GM12878 (cell line): ENCODE data around the gene SLC7A10. TPM values are rescaled to one million over a fixed set of nuclear protein-coding genes. Genes with fewer than 3 reads are reported as not detected.

ENCODE experiments used
- ATAC-seq: fragments of 200-7000 bp; cut with Tn5 transposase; 3 replicates; pipeline ENCODE4 v1.9.1; 2020; ENCODE audit warnings: mild to moderate bottlenecking, moderate library complexity
- BruUV-seq: library from RNA; stranded (reverse); fragments of 400-500 nt; replicated peaks from 2 replicates; lab custom pipeline; 2021; lab: Mats Ljungman, UMichigan
- CTCF ChIA-PET: fragments of 300-600 bp; sonication (Branson Sonifier 250); formaldehyde crosslinking; extraction: SDS; loops from one replicate; lab custom pipeline; 2021; ENCODE audit warnings: inconsistent platforms; lab: Yijun Ruan, JAX
- POLR2A ChIA-PET: fragments of 350-600 bp; formaldehyde crosslinking; extraction: SDS; loops from one replicate; lab custom pipeline; 2021; ENCODE audit warnings: inconsistent platforms; lab: Charles Lee
- RAD21 ChIA-PET: fragments of 300-600 bp; sonication (Branson Sonifier 250); formaldehyde crosslinking; loops from one replicate; lab custom pipeline; 2023; ENCODE audit warnings: antibody characterized with exemption; ENCODE audit not compliant: unreplicated experiment; lab: Charles Lee
- SMC1A ChIA-PET: fragments of 300-600 bp; sonication (Branson Sonifier 250); formaldehyde crosslinking; loops from one replicate; lab custom pipeline; 2023; ENCODE audit not compliant: unreplicated experiment, uncharacterized antibody; lab: Charles Lee
- DNase-seq: peaks from one replicate; pipeline ENCODE4 v3.0.0-alpha.2; 2011; ENCODE audit warnings: low read depth, low spot score
- FAIRE-seq: peaks from 3 replicates; lab custom pipeline; 2011; peaks lifted over from hg19 to GRCh38; lab: Jason Lieb, UNC
- H2AFZ ChIP-seq: 2 replicates; pipeline ENCODE4 v1.6.0; 2011; ENCODE audit warnings: low read depth, low read length, control low read depth; ENCODE audit not compliant: control insufficient read depth
- H3K27ac ChIP-seq: 2 replicates; pipeline ENCODE4 v1.5.1; 2011; ENCODE audit warnings: control low read depth; ENCODE audit not compliant: control insufficient read depth, insufficient read depth
- H3K27me3 ChIP-seq, 2 experiments: replicated peaks in 1 of 2; 2 replicates each; pipeline versions ENCODE4 v1.6.0 to v1.6.1; 2011; ENCODE audit warnings: low read length in 1 of 2; ENCODE audit not compliant: control insufficient read depth in 2 of 2, insufficient read depth in 2 of 2
- H3K36me3 ChIP-seq, 2 experiments: 2 replicates each; pipeline ENCODE4 v1.5.1; 2011; ENCODE audit warnings: low read length in 1 of 2; ENCODE audit not compliant: control insufficient read depth in 2 of 2, insufficient read depth in 2 of 2
- H3K4me1 ChIP-seq: 2 replicates; pipeline ENCODE4 v1.6.1; 2011; ENCODE audit warnings: mild to moderate bottlenecking, low read length, moderate library complexity, mixed read lengths; ENCODE audit not compliant: control insufficient read depth, insufficient read depth
- H3K4me2 ChIP-seq: 2 replicates; pipeline ENCODE4 v1.6.0; 2011; ENCODE audit warnings: control low read depth; ENCODE audit not compliant: control insufficient read depth, insufficient read depth
- H3K4me3 ChIP-seq: fragments of 200-600 bp; sonication (generic); 2 replicates; pipeline ENCODE4 v1.5.1; 2016
- H3K79me2 ChIP-seq: 2 replicates; pipeline ENCODE4 v1.6.0; 2011; ENCODE audit warnings: low read length; ENCODE audit not compliant: control insufficient read depth, insufficient read depth
- H3K9ac ChIP-seq: 2 replicates; pipeline ENCODE4 v1.8.0; 2011; ENCODE audit warnings: low read length, control low read depth, mixed read lengths; ENCODE audit not compliant: control insufficient read depth, insufficient read depth
- H3K9me3 ChIP-seq: replicated peaks from 3 replicates; pipeline ENCODE4 v1.5.1; 2011; ENCODE audit warnings: mild to moderate bottlenecking, low read length; ENCODE audit not compliant: control insufficient read depth, insufficient read depth
- H4K20me1 ChIP-seq: 2 replicates; pipeline ENCODE4 v1.6.0; 2011; ENCODE audit not compliant: control insufficient read depth, insufficient read depth
- BCL11A ChIP-seq: IDR thresholded peaks from 2 replicates; pipeline ENCODE4 v1.6.1; 2011; ENCODE audit warnings: low read depth, low read length
- CHD4 ChIP-seq: fragments of 200-600 bp; sonication (generic); IDR thresholded peaks from 2 replicates; pipeline ENCODE4 v1.6.1; 2016; ENCODE audit warnings: mild to moderate bottlenecking
- IKZF2 ChIP-seq, 2 experiments: fragments of 450-650 bp; IDR thresholded peaks; 2 replicates each; pipeline ENCODE4 v1.6.1; 2017; ENCODE audit warnings: mild to moderate bottlenecking in 2 of 2, moderate library complexity in 2 of 2
- IRF5 ChIP-seq: fragments of 450-650 bp; IDR thresholded peaks from 2 replicates; pipeline ENCODE4 v1.6.1; 2017; ENCODE audit warnings: borderline replicate concordance
- NFYA ChIP-seq: IDR thresholded peaks from 2 replicates; pipeline ENCODE4 v1.6.1; 2011; ENCODE audit warnings: low read depth, mild to moderate bottlenecking, low read length, improper control_type of control experiment, borderline replicate concordance
- RELA ChIP-seq: fragments of 450-650 bp; IDR thresholded peaks from 2 replicates; pipeline ENCODE4 v1.8.0; 2014; ENCODE audit warnings: borderline replicate concordance; ENCODE audit not compliant: partially characterized antibody
- SPI1 ChIP-seq: IDR thresholded peaks from 2 replicates; pipeline ENCODE4 v1.6.1; 2011; ENCODE audit warnings: low read depth, mild to moderate bottlenecking, low read length, moderate library complexity, borderline replicate concordance; ENCODE audit not compliant: insufficient read depth
- ZNF207 ChIP-seq: fragments of 450-650 bp; IDR thresholded peaks from 2 replicates; pipeline ENCODE4 v1.6.1; 2014; ENCODE audit warnings: antibody characterized with exemption, mild to moderate bottlenecking, borderline replicate concordance
- ZZZ3 ChIP-seq: IDR thresholded peaks from 2 replicates; pipeline ENCODE4 v1.6.1; 2011; ENCODE audit warnings: low read depth; ENCODE audit not compliant: control insufficient read depth, insufficient read length
- WGBS: methylation state at CpG from one replicate; pipeline ENCODE4 v1.1.6; 2016; ENCODE audit warnings: low lambda C conversion rate; ENCODE audit not compliant: insufficient replicate concordance, insufficient coverage; ENCODE audit errors: missing lambda C conversion rate; 5-methylcytosine and 5-hydroxymethylcytosine counted together
- in situ Hi-C: fragments of 300-500 bp; cut with MboI; formaldehyde crosslinking; loops from 9 replicates; pipeline ENCODE4 v1.14.3; 2018; ENCODE audit warnings: mixed read lengths
- intact Hi-C: fragments of 100-400 bp; cut with micrococcal nuclease; formaldehyde crosslinking; loops from one replicate; pipeline ENCODE4 v1.14.2; 2022; ENCODE audit not compliant: unreplicated experiment
- polyA plus RNA-seq, 11 experiments: library from polyadenylated mRNA; depleted of rRNA in 4 of 11; unstranded in 6 of 11; stranded (reverse) in 5 of 11; fragments of >200 nt; fragmentation: Nextera tagmentation in 4 of 11; fragmentation: Illumina TruSeq in 1 of 11; extraction: Ambion mirVana in 4 of 11; extraction: Trizol in 1 of 11; gene quantifications; 1 replicate in 1 of 11; 2 replicates in 10 of 11; pipeline versions ENCODE4 v1.2.1 to v1.2.3, GENCODE V29; 2011 to 2016; ENCODE audit warnings: inconsistent platforms in 2 of 11, missing spikeins in 2 of 11, low read depth in 1 of 11
- total RNA-seq, 4 experiments: library from RNA; depleted of rRNA in 3 of 4; stranded (reverse); fragments of >200 nt in 3 of 4; fragmentation: Illumina TruSeq in 1 of 4; extraction: Trizol in 1 of 4; gene quantifications; 2 replicates each; pipeline versions ENCODE4 v1.2.1 to v1.2.3, GENCODE V29; 2013 to 2021
- TF ChIP-seq, protein P1 (sequence below): fragments of 450-650 bp; formaldehyde crosslinking; IDR thresholded peaks from 2 replicates; pipeline ENCODE4 v1.4.0; 2020; ENCODE audit warnings: mild to moderate bottlenecking, moderate library complexity
- TF ChIP-seq, protein P2 (sequence below): fragments of 450-650 bp; IDR thresholded peaks from 2 replicates; pipeline ENCODE4 v1.6.1; 2016; ENCODE audit warnings: mild to moderate bottlenecking, moderate library complexity, borderline replicate concordance

SLC7A10 gene
- total and polyA plus RNA-seq, 10 of the 15 experiments (the other 5 are each of a cell fraction or from before 2014, with no cell fraction given) = not detected

DNA sequence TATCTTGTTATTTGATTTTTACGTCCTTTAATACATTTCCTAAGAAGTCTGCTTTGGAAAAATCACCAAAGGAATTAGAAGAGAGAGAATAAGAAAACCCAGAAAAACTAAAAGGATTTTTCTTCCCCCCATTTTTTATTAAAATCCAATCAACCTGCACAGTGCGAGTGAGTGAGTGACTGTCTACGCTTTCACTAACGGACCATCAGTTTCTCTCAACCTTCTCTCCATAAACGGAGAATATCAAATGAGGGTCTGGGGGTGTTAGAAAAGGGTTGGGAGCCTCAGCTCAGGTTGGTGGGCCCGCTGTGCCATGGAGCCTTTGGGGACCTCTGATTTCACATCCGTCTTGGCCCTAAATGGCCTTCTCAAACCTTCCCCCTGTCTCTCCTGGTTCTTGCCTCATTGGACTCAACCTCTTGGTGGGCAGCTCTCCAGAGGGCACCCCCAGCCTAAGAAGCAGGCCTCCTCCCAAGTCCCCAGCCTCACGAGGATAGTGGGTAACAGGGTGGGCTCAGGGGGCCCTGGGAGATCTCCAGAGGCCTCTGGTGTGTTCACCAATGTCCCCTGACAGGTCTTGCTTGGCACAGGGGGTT is 32.3 kb downstream of the SLC7A10 start:
- RAD21 ChIA-PET = no interaction called here
- Histone ChIP-seq H3K4me1 (peaks cover 5% of the 10 kb centered on the region), H4K20me1 (no peaks in the 10 kb centered on the region), H3K27ac (no peak overlapping the region), H3K36me3 (no peaks in the 10 kb centered on the region), H3K27me3 (peaks cover 0 to 5% of the 10 kb centered on the region in 2 experiments; a peak in 3 of 4 replicates), H3K79me2 (no peaks in the 10 kb centered on the region), H2AFZ (no peak overlapping the region), H3K9me3 (no peaks in the 10 kb centered on the region), H3K4me2 (no peak overlapping the region), H3K4me3 (no peak overlapping the region), H3K9ac (no peak overlapping the region)
- FAIRE-seq (no peak), DNase-seq (no peak), ATAC-seq (no peak)
- intact Hi-C loops (no loop called here), in situ Hi-C loops (no loop called here)
- no TSS peak for BruUV-seq
- SMC1A ChIA-PET = no interaction called here
- CTCF ChIA-PET = no interaction called here
- TF ChIP-seq IRF5 (no peak), SPI1 (no peak), BCL11A (no peak), CHD4 (no peak), NFYA (no peak), RELA (no peak), ZZZ3 (no peak), ZNF207 (no peak), IKZF2 (IDR thresholded peaks at IDR 0.05) (no peak)
- TF ChIP-seq, protein P1, sequence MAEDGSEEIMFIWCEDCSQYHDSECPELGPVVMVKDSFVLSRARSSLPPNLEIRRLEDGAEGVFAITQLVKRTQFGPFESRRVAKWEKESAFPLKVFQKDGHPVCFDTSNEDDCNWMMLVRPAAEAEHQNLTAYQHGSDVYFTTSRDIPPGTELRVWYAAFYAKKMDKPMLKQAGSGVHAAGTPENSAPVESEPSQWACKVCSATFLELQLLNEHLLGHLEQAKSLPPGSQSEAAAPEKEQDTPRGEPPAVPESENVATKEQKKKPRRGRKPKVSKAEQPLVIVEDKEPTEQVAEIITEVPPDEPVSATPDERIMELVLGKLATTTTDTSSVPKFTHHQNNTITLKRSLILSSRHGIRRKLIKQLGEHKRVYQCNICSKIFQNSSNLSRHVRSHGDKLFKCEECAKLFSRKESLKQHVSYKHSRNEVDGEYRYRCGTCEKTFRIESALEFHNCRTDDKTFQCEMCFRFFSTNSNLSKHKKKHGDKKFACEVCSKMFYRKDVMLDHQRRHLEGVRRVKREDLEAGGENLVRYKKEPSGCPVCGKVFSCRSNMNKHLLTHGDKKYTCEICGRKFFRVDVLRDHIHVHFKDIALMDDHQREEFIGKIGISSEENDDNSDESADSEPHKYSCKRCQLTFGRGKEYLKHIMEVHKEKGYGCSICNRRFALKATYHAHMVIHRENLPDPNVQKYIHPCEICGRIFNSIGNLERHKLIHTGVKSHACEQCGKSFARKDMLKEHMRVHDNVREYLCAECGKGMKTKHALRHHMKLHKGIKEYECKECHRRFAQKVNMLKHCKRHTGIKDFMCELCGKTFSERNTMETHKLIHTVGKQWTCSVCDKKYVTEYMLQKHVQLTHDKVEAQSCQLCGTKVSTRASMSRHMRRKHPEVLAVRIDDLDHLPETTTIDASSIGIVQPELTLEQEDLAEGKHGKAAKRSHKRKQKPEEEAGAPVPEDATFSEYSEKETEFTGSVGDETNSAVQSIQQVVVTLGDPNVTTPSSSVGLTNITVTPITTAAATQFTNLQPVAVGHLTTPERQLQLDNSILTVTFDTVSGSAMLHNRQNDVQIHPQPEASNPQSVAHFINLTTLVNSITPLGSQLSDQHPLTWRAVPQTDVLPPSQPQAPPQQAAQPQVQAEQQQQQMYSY (CRISPR knock-in tag) = no peak
- TF ChIP-seq, protein P2, sequence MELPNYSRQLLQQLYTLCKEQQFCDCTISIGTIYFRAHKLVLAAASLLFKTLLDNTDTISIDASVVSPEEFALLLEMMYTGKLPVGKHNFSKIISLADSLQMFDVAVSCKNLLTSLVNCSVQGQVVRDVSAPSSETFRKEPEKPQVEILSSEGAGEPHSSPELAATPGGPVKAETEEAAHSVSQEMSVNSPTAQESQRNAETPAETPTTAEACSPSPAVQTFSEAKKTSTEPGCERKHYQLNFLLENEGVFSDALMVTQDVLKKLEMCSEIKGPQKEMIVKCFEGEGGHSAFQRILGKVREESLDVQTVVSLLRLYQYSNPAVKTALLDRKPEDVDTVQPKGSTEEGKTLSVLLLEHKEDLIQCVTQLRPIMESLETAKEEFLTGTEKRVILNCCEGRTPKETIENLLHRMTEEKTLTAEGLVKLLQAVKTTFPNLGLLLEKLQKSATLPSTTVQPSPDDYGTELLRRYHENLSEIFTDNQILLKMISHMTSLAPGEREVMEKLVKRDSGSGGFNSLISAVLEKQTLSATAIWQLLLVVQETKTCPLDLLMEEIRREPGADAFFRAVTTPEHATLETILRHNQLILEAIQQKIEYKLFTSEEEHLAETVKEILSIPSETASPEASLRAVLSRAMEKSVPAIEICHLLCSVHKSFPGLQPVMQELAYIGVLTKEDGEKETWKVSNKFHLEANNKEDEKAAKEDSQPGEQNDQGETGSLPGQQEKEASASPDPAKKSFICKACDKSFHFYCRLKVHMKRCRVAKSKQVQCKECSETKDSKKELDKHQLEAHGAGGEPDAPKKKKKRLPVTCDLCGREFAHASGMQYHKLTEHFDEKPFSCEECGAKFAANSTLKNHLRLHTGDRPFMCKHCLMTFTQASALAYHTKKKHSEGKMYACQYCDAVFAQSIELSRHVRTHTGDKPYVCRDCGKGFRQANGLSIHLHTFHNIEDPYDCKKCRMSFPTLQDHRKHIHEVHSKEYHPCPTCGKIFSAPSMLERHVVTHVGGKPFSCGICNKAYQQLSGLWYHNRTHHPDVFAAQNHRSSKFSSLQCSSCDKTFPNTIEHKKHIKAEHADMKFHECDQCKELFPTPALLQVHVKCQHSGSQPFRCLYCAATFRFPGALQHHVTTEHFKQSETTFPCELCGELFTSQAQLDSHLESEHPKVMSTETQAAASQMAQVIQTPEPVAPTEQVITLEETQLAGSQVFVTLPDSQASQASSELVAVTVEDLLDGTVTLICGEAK = no peak
- POLR2A ChIA-PET = no interaction called here
- WGBS = 64% methylated on average over 8 of the region's 8 CpGs
